ENCODE data around the gene EPN2. TPM values are rescaled to one million over a fixed set of nuclear protein-coding genes. Genes with fewer than 3 reads are reported as not detected.

EPN2 gene
- polyA plus RNA-seq, 3 donors = 0.93 TPM; not detected in 2

GRCh38 chr17:19361326-19361725 lies 124.2 kb downstream of the EPN2 start:
- H3K36me3 Mint-ChIP-seq = no peaks in the 10 kb centered on the region
- no peak overlapping the region for H3K4me3 ChIP-seq (replicated peaks in 1 of 3; ENCODE audit: low read depth in 2 of 3, low read length in 3 of 3)

GRCh38 chr17:19361944-19362276 lies 124.7 kb downstream of the EPN2 start:
- Histone ChIP-seq H3K4me2 (replicated peaks; ENCODE audit: extremely low read depth, low read length, poor library complexity, severe bottlenecking) (peak overlapping the region; percentile 77), H3K79me2 (ENCODE audit: insufficient read depth, low read length) (no peaks in the 10 kb centered on the region), H3K27me3 (ENCODE audit: control insufficient read depth in 2 of 2, insufficient read depth in 2 of 2, low read length in 2 of 2) (peaks cover 0 to 29% of the 10 kb centered on the region in 2 donors), H3K9me3 (replicated peaks in 1 of 2; ENCODE audit: control insufficient read depth in 1 of 2, insufficient read depth in 1 of 2, low read length in 2 of 2) (no peaks in the 10 kb centered on the region), H3K4me1 (ENCODE audit: control insufficient read depth in 1 of 2, insufficient read depth in 2 of 2, low read length in 2 of 2) (peaks cover 10 to 13% of the 10 kb centered on the region in 2 donors), H2AFZ (ENCODE audit: insufficient read depth, low read depth, low read length, poor library complexity, severe bottlenecking) (peak overlapping the region; percentile 89), H4K20me1 (ENCODE audit: insufficient read depth, low read length) (no peaks in the 10 kb centered on the region), H3K36me3 (replicated peaks in 1 of 2; ENCODE audit: control insufficient read depth in 1 of 2, insufficient read depth in 2 of 2, low read length in 2 of 2) (no peaks in the 10 kb centered on the region), H3K27ac (ENCODE audit: low read depth in 1 of 2, low read length in 2 of 2) (no peak overlapping the region), H3K9ac (ENCODE audit: insufficient read depth, low read length, poor library complexity, severe bottlenecking) (peak overlapping the region; percentile 23), H3K4me3 (replicated peaks in 1 of 3; ENCODE audit: low read depth in 2 of 3, low read length in 3 of 3) (peak overlapping the region in 1 of 3 experiments; percentile 77)
- Mint-ChIP-seq H3K9me3 (no peaks in the 10 kb centered on the region), H3K27me3 (ENCODE audit: low read depth in 3 of 3) (peaks cover 18 to 44% (median 38%) of the 10 kb centered on the region in 3 donors), H3K4me1 (peaks cover 13% of the 10 kb centered on the region), H3K27ac (peak overlapping the region in 1 of 7 donors; percentile 60), H3K36me3 (no peaks in the 10 kb centered on the region), H3K4me3 (peak overlapping the region; percentile 52 to 78)
- no peak for TF ChIP-seq CTCF (IDR thresholded peaks at IDR 0.05)
- whole genome bisulfite sequencing (ENCODE audit: insufficient coverage) = 25% methylated on average over 12 of the region's 16 CpGs
- intact Hi-C loops (cut with micrococcal nuclease) = loop anchor here (1.0 to 10.0 kb wide), 5 partner anchors 17 to 405 kb away; partner anchors contain the start of genes ALDH3A2 (in 2 of the 2), MAPK7 (in 1 of the 2) and RNF112 (in 1 of the 2)
- no peak for DNase-seq

More at GRCh38 chr17:19361326-19361725, 124.2 kb downstream of the EPN2 start:
- Histone ChIP-seq H3K79me2 (ENCODE audit: insufficient read depth, low read length) (no peaks in the 10 kb centered on the region), H3K27ac (ENCODE audit: low read depth in 1 of 2, low read length in 2 of 2) (no peak overlapping the region), H3K9me3 (replicated peaks in 1 of 2; ENCODE audit: control insufficient read depth in 1 of 2, insufficient read depth in 1 of 2, low read length in 2 of 2) (no peaks in the 10 kb centered on the region), H3K9ac (ENCODE audit: insufficient read depth, low read length, poor library complexity, severe bottlenecking) (no peak overlapping the region), H3K27me3 (ENCODE audit: control insufficient read depth in 2 of 2, insufficient read depth in 2 of 2, low read length in 2 of 2) (peaks cover 0 to 29% of the 10 kb centered on the region in 2 donors), H4K20me1 (ENCODE audit: insufficient read depth, low read length) (no peaks in the 10 kb centered on the region), H3K36me3 (replicated peaks in 1 of 2; ENCODE audit: control insufficient read depth in 1 of 2, insufficient read depth in 2 of 2, low read length in 2 of 2) (no peaks in the 10 kb centered on the region), H3K4me2 (replicated peaks; ENCODE audit: extremely low read depth, low read length, poor library complexity, severe bottlenecking) (no peak overlapping the region), H3K4me1 (ENCODE audit: control insufficient read depth in 1 of 2, insufficient read depth in 2 of 2, low read length in 2 of 2) (peaks cover 10 to 13% of the 10 kb centered on the region in 2 donors), H2AFZ (ENCODE audit: insufficient read depth, low read depth, low read length, poor library complexity, severe bottlenecking) (no peak overlapping the region)
- Mint-ChIP-seq H3K27me3 (ENCODE audit: low read depth in 3 of 3) (peaks cover 22 to 44% (median 35%) of the 10 kb centered on the region in 3 donors), H3K27ac (peak overlapping the region in 1 of 7 donors; percentile 68), H3K9me3 (no peaks in the 10 kb centered on the region), H3K4me1 (peaks cover 13% of the 10 kb centered on the region), H3K4me3 (peak overlapping the region in 1 of 2 donors; percentile 60)
- TF ChIP-seq CTCF (IDR thresholded peaks at IDR 0.05) = no peak
- WGBS (ENCODE audit: insufficient coverage) = 83% methylated on average over 3 of the region's 6 CpGs
- intact Hi-C loops (cut with micrococcal nuclease) = loop anchor here (5.0 to 10.0 kb wide), 3 partner anchors 53 to 406 kb away; partner anchors contain the start of genes ALDH3A2 (in 2 of the 2) and RNF112 (in 1 of the 2)
- no peak for DNase-seq

Data from CD14-positive monocyte (primary cell).